H1 (cell line): Measurements from ENCODE around the gene ANKRD6. TPM values are rescaled to one million over a fixed set of nuclear protein-coding genes. Genes with fewer than 3 reads are reported as not detected.

ENCODE experiments used
- CTCF ChIA-PET: fragments of 300-600 bp; sonication (Branson Sonifier 250); formaldehyde crosslinking; loops from one replicate; lab custom pipeline; 2021; ENCODE audit not compliant: partially characterized antibody; lab: Charles Lee
- POLR2A ChIA-PET: fragments of 300-600 bp; sonication (Branson Sonifier 250); formaldehyde crosslinking; loops from one replicate; lab custom pipeline; 2021; ENCODE audit warnings: inconsistent platforms; ENCODE audit not compliant: partially characterized antibody; lab: Charles Lee
- DNase-seq, 2 experiments: peaks; one replicate each; pipeline versions ENCODE4 v3.0.0 to v3.0.0-alpha.2; 2010 to 2022; ENCODE audit warnings: low spot score in 2 of 2, low read depth in 1 of 2, mixed read lengths in 1 of 2
- FAIRE-seq: peaks from 2 replicates; lab custom pipeline; 2011; peaks lifted over from hg19 to GRCh38; lab: Jason Lieb, UNC
- H2AFZ ChIP-seq: 2 replicates; pipeline ENCODE4 v1.8.1; 2012; ENCODE audit warnings: low read length, inconsistent platforms
- H2AK5ac ChIP-seq: 2 replicates; pipeline ENCODE4 v1.6.1; 2013; ENCODE audit warnings: low read depth, low read length
- H2BK120ac ChIP-seq: replicated peaks from 2 replicates; pipeline ENCODE3; 2013; ENCODE audit warnings: low read depth, low read length, inconsistent platforms
- H2BK12ac ChIP-seq: 2 replicates; pipeline ENCODE4 v1.6.1; 2013; ENCODE audit warnings: low read depth, low read length
- H2BK15ac ChIP-seq: 2 replicates; pipeline ENCODE4 v1.6.1; 2013; ENCODE audit warnings: low read length
- H2BK20ac ChIP-seq: 2 replicates; pipeline ENCODE4 v1.6.1; 2013; ENCODE audit warnings: low read length
- H2BK5ac ChIP-seq: 2 replicates; pipeline ENCODE4 v1.6.1; 2013; ENCODE audit warnings: low read depth, low read length
- H3K14ac ChIP-seq: 2 replicates; pipeline ENCODE4 v1.6.1; 2013; ENCODE audit warnings: inconsistent platforms; ENCODE audit not compliant: insufficient read length
- H3K18ac ChIP-seq: 2 replicates; pipeline ENCODE4 v1.6.1; 2013; ENCODE audit warnings: low read length; ENCODE audit errors: extremely low read depth
- H3K23ac ChIP-seq: 2 replicates; pipeline ENCODE4 v1.6.1; 2013; ENCODE audit warnings: inconsistent platforms; ENCODE audit not compliant: insufficient read length
- H3K23me2 ChIP-seq: 2 replicates; pipeline ENCODE4 v1.6.1; 2013; ENCODE audit warnings: low read depth, low read length
- H3K27ac ChIP-seq: 2 replicates; pipeline ENCODE4 v1.6.1; 2011; ENCODE audit warnings: low read depth, low read length, inconsistent platforms
- H3K27me3 ChIP-seq, 4 experiments: replicated peaks in 1 of 4; 1 replicate in 1 of 4; 2 replicates in 3 of 4; pipeline versions ENCODE4 v1.6.1 to v1.8.1; 2011 to 2013; ENCODE audit warnings: low read length in 3 of 4, mild to moderate bottlenecking in 3 of 4, inconsistent platforms in 2 of 4, mixed read lengths in 2 of 4, moderate library complexity in 1 of 4; ENCODE audit not compliant: control insufficient read depth in 3 of 4, insufficient read depth in 3 of 4; ENCODE audit errors: extremely low read depth in 1 of 4
- H3K36me3 ChIP-seq, 4 experiments: 2 replicates each; pipeline versions ENCODE4 v1.6.1 to v1.8.1; 2011 to 2013; ENCODE audit warnings: mild to moderate bottlenecking in 4 of 4, low read length in 3 of 4, moderate library complexity in 2 of 4, control low read depth in 1 of 4, inconsistent platforms in 1 of 4; ENCODE audit not compliant: insufficient read depth in 4 of 4, control insufficient read depth in 2 of 4
- H3K4ac ChIP-seq: replicated peaks from 2 replicates; pipeline ENCODE3; 2013; ENCODE audit warnings: low read length, low read depth, mixed read lengths, inconsistent platforms; ENCODE audit not compliant: insufficient read length
- H3K4me1 ChIP-seq, 4 experiments: replicated peaks in 1 of 4; 1 replicate in 1 of 4; 2 replicates in 3 of 4; pipeline versions ENCODE4 v1.6.1 to v1.8.1; 2011 to 2013; ENCODE audit warnings: low read length in 3 of 4, inconsistent platforms in 2 of 4, mixed read lengths in 1 of 4; ENCODE audit not compliant: insufficient read depth in 4 of 4, control insufficient read depth in 3 of 4
- H3K4me2 ChIP-seq, 2 experiments: 2 replicates each; pipeline versions ENCODE4 v1.6.1 to v1.8.1; 2011 to 2013; ENCODE audit warnings: low read depth in 2 of 2, low read length in 2 of 2, control low read depth in 1 of 2, inconsistent platforms in 1 of 2, mild to moderate bottlenecking in 1 of 2; ENCODE audit not compliant: insufficient read depth in 1 of 2
- H3K4me3 ChIP-seq, 4 experiments: fragments of 200-600, 300-600 bp in 1 of 4; sonication (generic), shearing (Covaris generic), sonication (Bioruptor Twin) in 1 of 4; 2 replicates each; pipeline versions ENCODE4 v1.5.1 to v1.8.1; 2011 to 2016; ENCODE audit warnings: low read length in 4 of 4, low read depth in 3 of 4, control low read depth in 2 of 4, inconsistent platforms in 2 of 4, mild to moderate bottlenecking in 2 of 4, mixed read lengths in 1 of 4, moderate library complexity in 1 of 4; ENCODE audit not compliant: insufficient read depth in 2 of 4; ENCODE audit errors: extremely low read depth in 1 of 4
- H3K56ac ChIP-seq: replicated peaks from 2 replicates; pipeline ENCODE3; 2013; ENCODE audit warnings: low read depth, mild to moderate bottlenecking, mixed read lengths, low read length, inconsistent platforms; ENCODE audit not compliant: insufficient read length
- H3K79me1 ChIP-seq: 2 replicates; pipeline ENCODE4 v1.6.1; 2013; ENCODE audit warnings: low read depth, low read length, control low read depth
- H3K79me2 ChIP-seq, 2 experiments: 2 replicates each; pipeline versions ENCODE4 v1.6.1 to v1.8.1; 2012 to 2013; ENCODE audit warnings: low read length in 2 of 2, mild to moderate bottlenecking in 2 of 2, inconsistent platforms in 1 of 2; ENCODE audit not compliant: insufficient read depth in 2 of 2, control insufficient read depth in 1 of 2
- H3K9ac ChIP-seq, 4 experiments: replicated peaks in 1 of 4; 1 replicate in 1 of 4; 2 replicates in 3 of 4; pipeline versions ENCODE4 v1.6.1 to v1.8.1; 2011 to 2013; ENCODE audit warnings: low read depth in 3 of 4, low read length in 3 of 4, control low read depth in 2 of 4, mild to moderate bottlenecking in 2 of 4, moderate library complexity in 2 of 4, inconsistent platforms in 1 of 4; ENCODE audit errors: extremely low read depth in 1 of 4
- H3K9me3 ChIP-seq, 2 experiments: 2 replicates each; pipeline versions ENCODE4 v1.6.1 to v1.8.1; 2012 to 2013; ENCODE audit warnings: mild to moderate bottlenecking in 2 of 2, moderate library complexity in 2 of 2, control low read depth in 1 of 2, inconsistent platforms in 1 of 2, low read depth in 1 of 2, low read length in 1 of 2, mixed read lengths in 1 of 2; ENCODE audit not compliant: insufficient read depth in 2 of 2
- H4K20me1 ChIP-seq, 2 experiments: replicated peaks in 1 of 2; 2 replicates each; pipeline versions ENCODE3 to v1.8.1; 2011 to 2013; ENCODE audit warnings: inconsistent platforms in 2 of 2, low read length in 2 of 2, mild to moderate bottlenecking in 1 of 2; ENCODE audit not compliant: insufficient read depth in 2 of 2, control insufficient read depth in 1 of 2
- H4K5ac ChIP-seq: 2 replicates; pipeline ENCODE4 v1.6.1; 2013; ENCODE audit warnings: low read length, low read depth, mixed read lengths, inconsistent platforms; ENCODE audit not compliant: insufficient read length
- H4K8ac ChIP-seq: 2 replicates; pipeline ENCODE4 v1.8.0; 2013; ENCODE audit warnings: mild to moderate bottlenecking, moderate library complexity, low read length, inconsistent platforms; ENCODE audit not compliant: insufficient read depth; ENCODE audit errors: extremely low read depth
- H4K91ac ChIP-seq: replicated peaks from 2 replicates; pipeline ENCODE3; 2013; ENCODE audit warnings: low read length, mixed read lengths, inconsistent platforms; ENCODE audit not compliant: insufficient read length
- TAF1 ChIP-seq: IDR thresholded peaks from 2 replicates; pipeline ENCODE4 v1.6.1; 2011; ENCODE audit warnings: mild to moderate bottlenecking, low read depth, low read length
- TEAD4 ChIP-seq: IDR thresholded peaks from 2 replicates; pipeline ENCODE4 v1.6.1; 2012; ENCODE audit warnings: low read depth, low read length, inconsistent platforms, mixed read lengths
- USF2 ChIP-seq: IDR thresholded peaks from 2 replicates; pipeline ENCODE4 v1.6.1; 2011; ENCODE audit warnings: low read length, improper control_type of control experiment
- WGBS, 2 experiments: shearing (Covaris generic) in 1 of 2; methylation state at CpG; one replicate each; pipeline versions ENCODE4 v1.1.6 to v1.1.7; 2013 to 2015; ENCODE audit warnings: low lambda C conversion rate in 2 of 2, mixed read lengths in 2 of 2, inconsistent platforms in 1 of 2, low coverage in 1 of 2, missing lambda C conversion rate in 1 of 2; ENCODE audit not compliant: insufficient replicate concordance in 2 of 2, insufficient coverage in 1 of 2, insufficient read length in 1 of 2; ENCODE audit errors: extremely low coverage in 1 of 2, missing lambda C conversion rate in 1 of 2; 5-methylcytosine and 5-hydroxymethylcytosine counted together
- polyA plus RNA-seq, 7 experiments: library from polyadenylated mRNA; depleted of rRNA in 3 of 7; stranded (reverse) in 5 of 7; unstranded in 2 of 7; fragments of >200 nt in 5 of 7; fragments of 200-250 nt in 2 of 7; gene quantifications; 1 replicate in 5 of 7; 2 replicates in 1 of 7; 4 replicates in 1 of 7; pipeline versions ENCODE4 v1.2.1 to v1.2.3, GENCODE V29; 2011 to 2013; ENCODE audit warnings: missing spikeins in 2 of 7, mixed read lengths in 2 of 7
- total RNA-seq: library from RNA; stranded (reverse); fragmentation: NEBNext Ultra II Directional; extraction: Animal tissue kit (Norgen Biotek cat#: 25700); gene quantifications from 2 replicates; pipeline ENCODE4 v1.2.1, GENCODE V29; 2021

Gene ANKRD6
- total and polyA plus RNA-seq, 2 of the 8 experiments (the other 6 are each of a cell fraction or from before 2014, with no cell fraction given): 5.9 to 12.8 TPM

- no peak overlapping the region for H3K4me3 ChIP-seq
- no peaks in the 10 kb centered on the region; a peak in 1 of 8 replicates for H3K36me3 ChIP-seq
- H3K9me3 ChIP-seq: peaks cover 12 to 17% of the 10 kb centered on the region in 2 experiments
- no peak overlapping the region for H2BK20ac ChIP-seq
- no peak overlapping the region for H3K4ac ChIP-seq
- H4K5ac ChIP-seq: no peak overlapping the region
- no peak overlapping the region for H2BK120ac ChIP-seq
- H3K27ac ChIP-seq: no peak overlapping the region
- no peak overlapping the region for H3K18ac ChIP-seq
- no peak overlapping the region for H3K14ac ChIP-seq
- H2BK12ac ChIP-seq: no peak overlapping the region
- no peak overlapping the region for H2BK5ac ChIP-seq
- no peak overlapping the region for H3K4me2 ChIP-seq
- no peaks in the 10 kb centered on the region for H3K79me1 ChIP-seq
- H3K79me2 ChIP-seq: no peaks in the 10 kb centered on the region
- CTCF ChIA-PET: interaction anchor here (1.1 to 1.6 kb wide), 4 partner anchors 8 to 571 kb away, joined by 3 to 4 read pairs (median 3); no protein-coding TSS in a partner anchor
- no peak for TF ChIP-seq TAF1
- TF ChIP-seq TEAD4: no peak
- TF ChIP-seq USF2: no peak
- 97% methylated on average over 5 of the region's 5 CpGs; no CpG with 5 or more reads in 1 of the 2 experiments for WGBS, 2 experiments
- H3K23me2 ChIP-seq: no peaks in the 10 kb centered on the region
- H4K8ac ChIP-seq: no peak overlapping the region
- H2AK5ac ChIP-seq: no peak overlapping the region
- no peak overlapping the region for H2AFZ ChIP-seq
- POLR2A ChIA-PET: interaction anchor here (0.6 kb wide), 1 partner anchor 362 kb away, joined by 3 read pairs; no protein-coding TSS in a partner anchor
- no peak overlapping the region for H3K9ac ChIP-seq
- H3K27me3 ChIP-seq: peaks cover 0 to 3% (median 0%) of the 10 kb centered on the region in 4 experiments; a peak in 1 of 7 replicates
- FAIRE-seq (no peak), DNase-seq (no peak)
- H3K56ac ChIP-seq: no peak overlapping the region
- H2BK15ac ChIP-seq: no peak overlapping the region
- H4K20me1 ChIP-seq: no peaks in the 10 kb centered on the region
- H3K23ac ChIP-seq: no peak overlapping the region
- peaks cover 2 to 10% (median 8%) of the 10 kb centered on the region in 4 experiments; a peak in 6 of 7 replicates for H3K4me1 ChIP-seq
- H4K91ac ChIP-seq: no peak overlapping the region
Observed at GRCh38 chr6:89554106-89554505, 121.2 kb downstream of the ANKRD6 start.
